Fibroblast of the aortic adventitia (primary cell): Measurements from ENCODE around the gene TUBB. TPM values are rescaled to one million over a fixed set of nuclear protein-coding genes. Genes with fewer than 3 reads are reported as not detected.

Experiments
- DNase-seq: peaks from one replicate; pipeline ENCODE4 v3.0.0-alpha.2; 2010; ENCODE audit warnings: low read depth
- H3K4me3 ChIP-seq: 2 replicates; pipeline ENCODE4 v1.5.1; 2011; ENCODE audit warnings: low read depth, mild to moderate bottlenecking, control low read depth, low read length, moderate library complexity
- CTCF ChIP-seq: IDR thresholded peaks from 2 replicates; pipeline ENCODE4 v1.5.1; 2011; ENCODE audit warnings: mild to moderate bottlenecking, low read length, control low read depth, inconsistent platforms; ENCODE audit not compliant: insufficient read depth
- total RNA-seq: library from RNA; depleted of rRNA; stranded (reverse); fragments of >200 nt; gene quantifications from 2 replicates; pipeline ENCODE4 v1.2.3, GENCODE V29; 2012; ENCODE audit warnings: low replicate concordance

The TUBB gene
- total RNA-seq, 1 donor = 996 TPM

GRCh38 chr6:30689022-30689865 is 30.9 kb upstream of the TUBB start:
- DNase-seq = no peak
- TF ChIP-seq CTCF = peak; percentile 0
- peak overlapping the region; percentile 93 for H3K4me3 ChIP-seq

DNA sequence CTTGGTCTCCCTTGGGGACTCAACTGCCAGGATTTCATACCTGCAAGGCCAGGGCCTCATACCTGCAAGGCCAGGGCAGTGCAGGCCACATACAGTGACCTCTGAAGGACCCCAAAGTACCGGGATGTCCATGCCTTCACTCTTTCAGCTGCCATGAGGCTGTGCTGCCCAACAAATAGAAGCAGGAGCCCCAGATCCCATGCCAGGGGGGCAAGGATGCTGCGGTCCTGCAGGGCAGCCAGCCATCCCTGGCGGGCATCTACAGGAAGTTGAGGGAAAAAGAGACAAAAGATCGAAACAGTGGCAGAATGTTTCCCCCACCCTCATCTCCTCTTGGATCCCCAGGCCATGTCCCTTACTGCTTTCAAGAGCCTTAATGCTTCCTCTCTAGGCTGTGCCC is 30.2 kb upstream of the TUBB start:
- H3K4me3 ChIP-seq = peak overlapping the region; percentile 92

GRCh38 chr6:30690403-30691207 is 29.5 kb upstream of the TUBB start, which contains the start of gene NRM:
NRM (minus strand) TSS chr6:30690984; CDS start chr6:30690974, 10 bp downstream.
- peak; percentile 85 for DNase-seq
- H3K4me3 ChIP-seq = peak within 1 kb of the TSS; percentile 92
- peak; percentile 2 for TF ChIP-seq CTCF

More for the DNA sequence above, 30.2 kb upstream of the TUBB start:
- TF ChIP-seq CTCF = no peak
- no peak for DNase-seq

- no peak for DNase-seq
- peak overlapping the region; percentile 92 for H3K4me3 ChIP-seq
- no peak for TF ChIP-seq CTCF
Measured at GRCh38 chr6:30691208-30691847, 28.8 kb upstream of the TUBB start.

DNA sequence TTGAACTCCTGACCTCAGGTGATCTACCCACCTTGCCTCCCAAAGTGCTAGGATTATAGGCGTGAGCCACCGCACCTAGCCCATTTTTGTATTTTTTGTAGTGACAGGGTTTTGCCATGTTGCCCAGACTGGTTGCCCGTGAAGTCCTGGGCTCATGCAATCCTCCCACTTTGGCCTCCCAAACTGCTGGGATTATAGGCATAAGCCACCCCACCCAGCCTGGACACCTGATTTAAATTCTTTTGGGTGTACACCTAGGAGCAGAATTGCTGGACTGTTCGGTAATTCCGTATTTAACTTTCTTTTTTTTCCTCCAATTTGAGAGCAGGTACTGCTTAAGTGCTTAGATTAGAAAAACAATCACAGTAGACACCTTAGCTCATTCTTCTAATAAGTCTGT is 23.7 kb upstream of the TUBB start:
- DNase-seq = no peak
- H3K4me3 ChIP-seq = no peak overlapping the region
- TF ChIP-seq CTCF = no peak

GRCh38 chr6:30700340-30700739 is 19.8 kb upstream of the TUBB start:
- no peak for TF ChIP-seq CTCF
- H3K4me3 ChIP-seq = no peak overlapping the region
- no peak for DNase-seq
